DOHH2 (cell line): ENCODE measurements around the gene ACTG2.

ENCODE experiments used
- H3F3A ChIP-seq: fragments of 200-600 bp; sonication (generic), shearing (Covaris generic); 2 replicates; pipeline ENCODE4 v1.6.0; 2016; ENCODE audit warnings: antibody characterized with exemption, mild to moderate bottlenecking; ENCODE audit not compliant: control insufficient read depth, insufficient read depth
- H3K27ac ChIP-seq: fragments of 200-600 bp; sonication (generic); 2 replicates; pipeline ENCODE4 v1.5.1; 2014; ENCODE audit warnings: low read depth, mild to moderate bottlenecking, low read length, moderate library complexity
- H3K27me3 ChIP-seq: fragments of 200-600 bp; sonication (generic); 2 replicates; pipeline ENCODE4 v1.6.1; 2014; ENCODE audit warnings: mild to moderate bottlenecking, low read length, mixed read lengths; ENCODE audit not compliant: control insufficient read depth
- H3K36me3 ChIP-seq: fragments of 200-600 bp; sonication (generic); 2 replicates; pipeline ENCODE4 v1.6.1; 2014; ENCODE audit warnings: mild to moderate bottlenecking, low read length, moderate library complexity, mixed read lengths; ENCODE audit not compliant: control insufficient read depth
- H3K4me1 ChIP-seq: fragments of 200-600 bp; sonication (generic); 2 replicates; pipeline ENCODE4 v1.6.1; 2014; ENCODE audit warnings: mild to moderate bottlenecking, low read length, mixed read lengths; ENCODE audit not compliant: control insufficient read depth
- H3K4me2 ChIP-seq: fragments of 200-600 bp; sonication (generic); 2 replicates; pipeline ENCODE4 v1.6.0; 2014; ENCODE audit warnings: mild to moderate bottlenecking, low read length, moderate library complexity
- H3K4me3 ChIP-seq: fragments of 200-600 bp; sonication (generic); 2 replicates; pipeline ENCODE4 v1.5.1; 2014; ENCODE audit warnings: mild to moderate bottlenecking, low read length, mixed read lengths
- H3K79me2 ChIP-seq: fragments of 200-600 bp; sonication (generic); 2 replicates; pipeline ENCODE4 v1.6.1; 2014; ENCODE audit warnings: mild to moderate bottlenecking, low read length, mixed read lengths; ENCODE audit not compliant: control insufficient read depth
- H3K9me2 ChIP-seq: fragments of 200-600 bp; sonication (generic); replicated peaks from 2 replicates; pipeline ENCODE4 v1.6.1; 2014; ENCODE audit warnings: mild to moderate bottlenecking, low read length, mixed read lengths; ENCODE audit not compliant: control insufficient read depth
- H3K9me3 ChIP-seq: fragments of 200-600 bp; sonication (generic); 2 replicates; pipeline ENCODE4 v1.6.1; 2014; ENCODE audit warnings: antibody characterized with exemption, low read length, mixed read lengths; ENCODE audit not compliant: control insufficient read depth, insufficient read depth
- H4K20me1 ChIP-seq: fragments of 200-600 bp; sonication (generic); 2 replicates; pipeline ENCODE4 v1.6.0; 2014; ENCODE audit warnings: low read depth, mild to moderate bottlenecking, antibody characterized with exemption, low read length, moderate library complexity; ENCODE audit not compliant: control insufficient read depth, insufficient read depth
- CTCF ChIP-seq: fragments of 200-600 bp; sonication (generic); IDR thresholded peaks from one replicate; pipeline ENCODE4 v1.5.1; 2014; ENCODE audit warnings: antibody characterized with exemption, mild to moderate bottlenecking, low read depth, low read length; ENCODE audit not compliant: poor library complexity, severe bottlenecking
- EZH2phosphoT487 ChIP-seq: fragments of 200-600 bp; sonication (generic); IDR thresholded peaks from 2 replicates; pipeline ENCODE4 v1.6.1; 2017; ENCODE audit warnings: borderline replicate concordance, mild to moderate bottlenecking, antibody characterized with exemption, low read length, moderate library complexity, mixed read lengths

The ACTG2 gene

GRCh38 chr2:73937103-73937885 is 44.5 kb downstream of the ACTG2 start:
- peaks cover 29% of the 10 kb centered on the region for H4K20me1 ChIP-seq
- H3K27ac ChIP-seq: no peak overlapping the region
- H3K4me1 ChIP-seq: peaks cover 15% of the 10 kb centered on the region
- H3F3A ChIP-seq: no peaks in the 10 kb centered on the region
- H3K4me3 ChIP-seq: no peak overlapping the region
- H3K4me2 ChIP-seq: no peak overlapping the region
- TF ChIP-seq CTCF (no peak), EZH2phosphoT487 (no peak)
- H3K9me3 ChIP-seq: no peaks in the 10 kb centered on the region
- H3K27me3 ChIP-seq: no peaks in the 10 kb centered on the region
- no peaks in the 10 kb centered on the region for H3K9me2 ChIP-seq
- peaks cover 96% of the 10 kb centered on the region for H3K79me2 ChIP-seq
- peaks cover 87% of the 10 kb centered on the region for H3K36me3 ChIP-seq

GRCh38 chr2:73937899-73938298 is 45.1 kb downstream of the ACTG2 start:
- H3K36me3 ChIP-seq: peaks cover 85% of the 10 kb centered on the region
- no peak for TF ChIP-seq CTCF
- TF ChIP-seq EZH2phosphoT487: no peak

GRCh38 chr2:73938718-73939352 is 46.0 kb downstream of the ACTG2 start:
- peaks cover 96% of the 10 kb centered on the region for H3K79me2 ChIP-seq
- no peak for TF ChIP-seq EZH2phosphoT487
- TF ChIP-seq CTCF: no peak
- H3K9me3 ChIP-seq: no peaks in the 10 kb centered on the region
- H3F3A ChIP-seq: no peaks in the 10 kb centered on the region
- peaks cover 24% of the 10 kb centered on the region for H4K20me1 ChIP-seq
- peaks cover 85% of the 10 kb centered on the region for H3K36me3 ChIP-seq
- no peak overlapping the region for H3K27ac ChIP-seq
- H3K4me3 ChIP-seq: no peak overlapping the region
- H3K9me2 ChIP-seq: no peaks in the 10 kb centered on the region
- peaks cover 15% of the 10 kb centered on the region for H3K4me1 ChIP-seq
- H3K4me2 ChIP-seq: no peak overlapping the region
- no peaks in the 10 kb centered on the region for H3K27me3 ChIP-seq

More at GRCh38 chr2:73937899-73938298, 45.1 kb downstream of the ACTG2 start:
- Histone ChIP-seq H3K9me2 (no peaks in the 10 kb centered on the region), H3K79me2 (peaks cover 96% of the 10 kb centered on the region), H4K20me1 (peaks cover 24% of the 10 kb centered on the region), H3K4me2 (no peak overlapping the region), H3K4me3 (no peak overlapping the region), H3K27ac (no peak overlapping the region), H3K9me3 (no peaks in the 10 kb centered on the region), H3F3A (no peaks in the 10 kb centered on the region), H3K4me1 (peaks cover 15% of the 10 kb centered on the region), H3K27me3 (no peaks in the 10 kb centered on the region)
